Suppressor macrophage (primary cell): Measurements from ENCODE around the gene SREK1.
"Not testable (repeated sequence)": the region's sequence is repeated elsewhere in the genome, so short reads cannot be mapped to it uniquely, and the experiment has no call there.

ENCODE experiments used
- DNase-seq, 4 experiments: peaks; one replicate each; pipeline ENCODE4 v3.0.0-alpha.2; 2020 to 2022
- total RNA-seq, 17 experiments: gene quantifications; one replicate each; lab custom pipeline; 2026; ENCODE audit warnings: mixed read lengths in 6 of 17, inconsistent platforms in 3 of 17; lab: John Stamatoyannopoulos, UW

SREK1 gene, protein sequence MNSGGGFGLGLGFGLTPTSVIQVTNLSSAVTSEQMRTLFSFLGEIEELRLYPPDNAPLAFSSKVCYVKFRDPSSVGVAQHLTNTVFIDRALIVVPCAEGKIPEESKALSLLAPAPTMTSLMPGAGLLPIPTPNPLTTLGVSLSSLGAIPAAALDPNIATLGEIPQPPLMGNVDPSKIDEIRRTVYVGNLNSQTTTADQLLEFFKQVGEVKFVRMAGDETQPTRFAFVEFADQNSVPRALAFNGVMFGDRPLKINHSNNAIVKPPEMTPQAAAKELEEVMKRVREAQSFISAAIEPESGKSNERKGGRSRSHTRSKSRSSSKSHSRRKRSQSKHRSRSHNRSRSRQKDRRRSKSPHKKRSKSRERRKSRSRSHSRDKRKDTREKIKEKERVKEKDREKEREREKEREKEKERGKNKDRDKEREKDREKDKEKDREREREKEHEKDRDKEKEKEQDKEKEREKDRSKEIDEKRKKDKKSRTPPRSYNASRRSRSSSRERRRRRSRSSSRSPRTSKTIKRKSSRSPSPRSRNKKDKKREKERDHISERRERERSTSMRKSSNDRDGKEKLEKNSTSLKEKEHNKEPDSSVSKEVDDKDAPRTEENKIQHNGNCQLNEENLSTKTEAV
- total RNA-seq = 19.9 to 137 (median 65.4) reads per million in 17 experiments

GRCh38 chr5:66144074-66144833 is at the start of gene SREK1:
TSS of gene SREK1 (plus strand) at chr5:66144300. CDS start at chr5:66144377, 77 bp downstream.
- peak; percentile 94 to 97 (median 96) for DNase-seq

DNA sequence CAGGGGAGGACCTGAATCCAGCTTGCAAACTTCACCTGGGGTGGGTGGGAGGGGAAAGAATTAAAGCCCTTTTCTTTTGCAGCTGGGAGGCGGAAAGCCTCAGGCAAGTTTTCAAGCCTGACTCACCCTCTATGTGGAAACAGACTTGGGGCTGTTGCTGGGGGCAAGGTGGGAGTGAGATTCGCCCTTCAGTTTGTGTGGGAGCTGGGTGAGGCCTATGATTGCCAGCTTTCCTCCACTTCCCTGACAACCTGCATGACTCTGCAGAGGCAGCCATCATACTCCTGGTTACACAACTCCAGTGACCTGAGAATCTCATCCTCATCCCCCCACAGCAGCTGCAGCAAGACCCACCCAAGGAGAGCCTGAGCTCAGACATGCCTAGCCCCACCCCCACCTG is 43.2 kb upstream of the SREK1 start:
- DNase-seq = no peak

- DNase-seq = peak in 1 of 4 experiments; percentile 7
Measured at GRCh38 chr5:66113160-66113559, 30.9 kb upstream of the SREK1 start.

DNA sequence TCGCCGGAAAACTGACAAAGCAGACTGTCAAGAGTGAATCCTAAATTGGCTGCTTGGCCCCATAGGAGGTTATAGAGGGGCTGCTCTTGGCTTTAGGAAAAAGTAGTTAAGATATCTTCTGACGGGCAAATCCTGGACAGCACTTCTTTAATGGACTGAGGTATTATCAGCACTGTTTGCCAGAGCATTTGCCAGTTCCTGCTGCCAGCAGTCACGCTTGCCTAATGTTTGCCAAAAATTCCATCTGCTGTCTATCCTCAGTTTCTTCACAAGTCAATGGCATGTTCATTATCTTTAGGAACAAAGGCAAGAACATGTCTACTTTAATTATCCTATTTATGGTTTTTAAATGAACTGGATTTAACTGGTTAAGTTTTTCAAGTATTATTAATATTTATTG is 25.8 kb upstream of the SREK1 start:
- no peak for DNase-seq

DNA sequence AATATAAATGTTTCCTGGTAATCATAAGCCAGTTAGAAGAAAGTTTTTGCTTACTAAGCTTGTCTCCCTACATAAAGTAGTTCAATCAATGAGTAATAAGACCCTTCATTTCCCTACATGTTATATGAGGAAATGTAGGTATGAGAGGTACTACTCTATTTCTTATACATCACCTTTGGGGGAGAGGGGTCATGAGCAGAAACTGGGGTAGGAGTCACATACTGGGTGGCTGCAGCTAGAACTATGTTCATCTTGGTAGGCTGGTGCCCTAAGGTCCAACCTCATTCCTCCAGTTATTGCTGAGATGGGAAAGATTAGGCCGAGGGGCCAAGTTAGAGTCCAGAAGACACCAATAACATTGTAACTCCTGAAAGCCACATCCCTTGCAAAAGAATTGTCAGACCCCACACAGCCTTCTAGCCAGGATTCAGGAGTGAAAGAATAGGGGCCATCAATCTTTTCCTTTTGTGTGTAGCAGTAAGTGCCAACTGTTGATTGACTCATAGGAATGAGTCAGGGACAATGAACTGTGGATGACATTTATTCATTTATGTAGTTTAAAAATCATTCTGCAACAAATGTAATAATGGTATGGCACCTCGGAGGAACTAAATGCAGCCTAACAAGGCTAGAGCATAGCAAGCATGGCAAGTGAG is 21.6 kb upstream of the SREK1 start:
- no peak for DNase-seq

DNA sequence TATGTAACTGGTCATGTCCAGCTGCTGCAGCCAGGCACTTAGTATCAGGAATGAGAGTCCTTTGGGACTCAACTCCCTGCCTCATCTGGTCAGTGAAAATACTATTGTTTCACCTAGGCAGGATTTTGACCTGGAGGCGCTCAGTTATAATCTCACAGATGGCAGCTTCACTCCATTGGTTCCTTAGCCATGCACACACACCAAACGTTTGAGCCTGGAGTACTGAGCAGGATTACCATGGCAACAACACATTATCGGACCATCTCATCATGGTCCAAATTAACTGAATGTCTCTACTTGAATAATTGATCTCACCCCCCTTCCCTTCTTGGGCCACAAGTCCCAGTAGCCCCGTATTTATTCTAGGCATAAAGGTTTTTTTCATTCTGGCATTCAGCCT is 15.0 kb upstream of the SREK1 start:
- no peak for DNase-seq

DNA sequence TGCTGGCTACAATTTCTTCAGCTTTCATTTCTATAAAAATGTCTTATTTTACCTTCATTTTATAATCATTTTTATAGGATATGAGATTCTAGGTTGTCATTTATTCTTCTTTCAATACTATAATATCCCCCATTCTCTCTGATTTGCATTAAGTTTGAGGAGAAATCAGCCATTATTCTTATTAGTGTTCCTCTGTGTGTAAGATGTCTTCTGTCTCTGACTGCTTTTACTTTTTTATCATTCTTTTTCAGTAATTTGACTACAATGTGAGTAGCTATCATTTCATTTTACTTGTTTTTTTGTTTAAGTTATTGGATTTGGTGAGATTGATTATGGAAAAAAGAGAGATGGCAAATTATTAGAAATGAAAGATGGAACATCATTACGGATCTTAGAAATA is 13.6 kb upstream of the SREK1 start:
- DNase-seq = no peak

DNA sequence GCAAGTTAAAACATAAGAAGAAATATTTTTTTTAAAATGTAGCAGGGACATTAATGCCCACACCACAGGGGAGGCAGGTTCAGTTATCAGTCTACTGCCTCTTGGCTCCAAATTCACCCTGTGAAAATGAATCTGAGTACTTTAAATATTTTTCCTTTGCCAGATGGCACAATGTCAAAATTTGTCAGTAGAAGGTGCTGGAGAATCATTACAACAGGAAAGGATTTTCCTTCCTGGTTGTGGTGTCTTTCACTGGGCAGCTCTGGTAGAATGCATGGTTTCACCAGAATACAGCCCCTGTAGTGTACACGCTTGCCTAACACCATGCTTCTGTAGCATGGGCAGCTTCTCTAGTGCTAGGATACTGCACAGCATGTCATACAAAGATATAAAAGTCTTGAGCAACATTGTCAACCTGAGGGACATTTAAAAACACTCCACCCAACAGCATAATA is 9.7 kb upstream of the SREK1 start:
- no peak for DNase-seq

GRCh38 chr5:66136053-66136452 is 8.0 kb upstream of the SREK1 start:
- DNase-seq = no peak

- DNase-seq = not testable (repeated sequence)
Measured at GRCh38 chr5:66136944-66137343, 7.2 kb upstream of the SREK1 start.

GRCh38 chr5:66138637-66139317 is 5.3 kb upstream of the SREK1 start:
- peak in 2 of 4 experiments; percentile 22 to 41 for DNase-seq

GRCh38 chr5:66139318-66139712 is 4.8 kb upstream of the SREK1 start:
- no peak for DNase-seq

DNA sequence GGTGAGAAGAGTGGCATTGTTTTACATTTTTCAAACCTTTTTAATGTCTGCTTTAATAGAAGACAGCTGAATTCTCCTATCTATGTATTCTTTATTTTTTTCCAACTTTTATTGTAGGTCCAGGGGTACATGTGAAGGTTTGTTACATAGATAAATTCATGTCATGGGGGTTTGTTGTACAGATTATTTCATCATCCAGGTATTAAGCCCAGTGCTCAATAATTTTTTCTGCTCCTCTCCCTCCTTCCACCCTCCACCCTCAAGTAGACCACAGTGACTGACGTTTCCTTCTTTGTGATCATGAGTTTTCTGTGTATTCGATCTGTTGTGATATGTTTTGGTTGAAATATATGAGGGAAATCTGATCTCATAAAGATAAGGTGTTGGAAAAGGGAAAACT is 1.7 kb upstream of the SREK1 start:
- no peak for DNase-seq

DNA sequence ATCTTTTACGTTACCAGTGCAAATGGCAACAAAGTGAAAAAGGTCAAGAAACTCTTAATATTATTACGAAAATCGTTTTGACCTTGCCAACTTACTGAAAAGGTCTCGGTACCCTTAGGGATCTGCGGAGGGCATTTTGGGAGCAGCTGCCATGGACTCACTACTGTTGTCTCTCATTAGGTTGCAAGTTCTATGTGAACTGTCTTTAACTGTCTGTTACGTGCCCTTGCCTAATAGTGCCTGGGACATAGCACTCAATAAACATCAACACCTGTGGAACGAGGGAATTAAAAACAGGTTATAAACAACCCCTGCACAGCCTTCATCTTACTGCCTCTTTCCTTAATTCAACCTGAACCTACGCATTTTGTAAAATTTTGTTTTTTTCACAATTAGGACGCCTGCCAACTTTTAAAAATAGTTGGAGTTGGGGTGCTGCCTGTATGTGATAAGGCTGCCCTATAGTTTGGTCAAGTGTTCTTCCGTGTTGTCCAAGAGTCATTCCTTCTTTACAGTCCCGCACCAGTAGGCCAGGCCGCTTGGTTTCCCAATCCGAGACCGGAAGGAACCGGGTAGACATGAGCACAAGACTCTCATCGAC is 527 bp upstream of the SREK1 start:
- DNase-seq = peak in 1 of 4 experiments; percentile 9

DNA sequence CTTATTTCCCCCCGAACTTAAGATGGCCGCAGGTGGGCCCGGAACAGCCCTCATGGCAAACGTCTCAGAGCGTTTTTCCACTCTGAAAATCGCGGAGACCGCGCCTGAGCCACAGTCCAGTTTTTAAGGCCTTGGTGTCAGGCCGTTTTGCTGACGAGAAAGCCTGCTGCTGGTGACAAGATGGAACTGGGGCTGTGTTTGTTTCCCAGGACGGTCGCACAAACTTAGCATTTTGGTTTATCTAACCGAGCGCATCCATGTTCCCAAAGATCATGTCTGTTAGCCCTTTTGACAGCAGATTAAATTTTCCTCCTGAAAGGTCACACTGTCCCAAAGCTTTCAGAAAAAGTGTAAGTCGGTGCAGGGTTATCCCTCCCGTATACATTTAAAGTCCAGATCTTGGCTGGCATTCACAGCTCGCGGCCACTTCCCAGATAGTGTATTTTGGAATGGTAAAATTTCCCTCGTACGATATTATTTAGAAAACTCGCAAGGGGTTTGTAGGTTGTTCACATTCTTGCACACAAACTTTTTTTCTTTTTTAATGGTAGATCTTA is 812 bp downstream of the SREK1 start:
- peak in 1 of 4 experiments; percentile 73 for DNase-seq

DNA sequence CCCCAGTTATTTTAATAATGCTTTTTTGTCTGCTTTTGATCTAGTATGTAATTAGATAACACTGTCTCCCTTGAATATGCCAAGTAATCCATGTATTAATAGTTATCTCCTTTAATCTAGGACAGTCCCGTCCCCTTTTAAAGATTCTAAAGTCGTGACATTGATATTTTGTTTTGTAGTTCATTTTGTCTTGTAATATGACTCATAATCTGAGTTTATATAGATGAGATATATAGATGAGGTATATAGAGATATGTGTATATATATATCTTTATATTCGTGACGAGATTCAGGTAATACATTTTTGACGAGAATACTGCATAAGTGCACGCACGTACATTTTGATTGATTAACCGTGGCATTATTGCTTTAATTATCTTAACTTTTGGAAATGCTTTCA is 1.6 kb downstream of the SREK1 start:
- DNase-seq = no peak

- DNase-seq = no peak
Measured at GRCh38 chr5:66149950-66150349, 5.8 kb downstream of the SREK1 start.

GRCh38 chr5:66151030-66151429 is 6.9 kb downstream of the SREK1 start:
- peak in 1 of 4 experiments; percentile 2 for DNase-seq

DNA sequence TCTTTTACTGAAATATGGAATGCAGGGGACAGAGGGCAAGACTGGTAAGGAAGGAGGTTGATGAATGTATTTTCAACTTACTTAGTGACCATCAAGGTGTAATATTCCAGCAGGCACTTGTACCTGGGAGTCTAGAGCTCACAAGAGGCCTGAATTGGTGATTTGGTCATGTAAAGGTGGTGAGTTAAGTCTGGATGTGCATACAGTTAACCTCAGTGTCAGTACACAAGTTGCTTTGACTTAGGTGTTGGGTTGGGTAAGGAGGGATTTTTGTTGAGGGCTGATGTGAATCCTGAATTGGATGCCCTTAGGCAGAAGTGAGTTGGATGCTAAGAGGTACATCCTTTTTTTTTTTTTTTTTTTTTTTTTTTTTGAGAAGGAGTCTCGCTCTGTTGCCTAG is 7.4 kb downstream of the SREK1 start:
- no peak for DNase-seq

GRCh38 chr5:66157046-66157445 is 12.9 kb downstream of the SREK1 start:
- no peak for DNase-seq

DNA sequence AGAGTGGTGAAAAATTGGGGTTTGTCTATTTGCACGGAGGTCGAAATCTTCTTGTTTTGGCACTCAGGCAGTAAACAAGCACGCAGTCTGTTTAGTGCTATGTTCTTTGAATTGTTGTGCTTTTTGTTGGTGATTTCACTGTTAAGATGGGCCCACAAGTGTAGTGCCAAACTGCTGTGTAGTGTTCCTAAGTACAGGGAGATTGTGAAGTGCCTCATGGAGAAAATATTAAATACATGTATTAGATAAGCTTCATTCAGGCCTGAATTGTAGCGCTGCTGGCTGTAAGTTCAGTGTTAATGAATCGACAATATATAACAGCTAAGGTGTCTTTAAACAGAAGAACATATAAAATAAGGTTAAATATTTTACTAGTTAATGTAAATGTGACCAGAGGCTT is 17.3 kb downstream of the SREK1 start:
- DNase-seq = no peak
